Neural progenitor cell (in vitro differentiated cells): ENCODE data around the gene GALNTL6. TPM values are rescaled to one million over a fixed set of nuclear protein-coding genes. Genes with fewer than 3 reads are reported as not detected.

ENCODE experiments used
- DNase-seq: peaks from one replicate; pipeline ENCODE4 v3.0.0-alpha.2; 2016; ENCODE audit warnings: low spot score
- H2AFZ ChIP-seq: fragments of 200-600 bp; sonication (generic); replicated peaks from 2 replicates; pipeline ENCODE4 v1.6.1; 2016; ENCODE audit warnings: antibody characterized with exemption
- H3F3A ChIP-seq: fragments of 200-600 bp; sonication (generic); 2 replicates; pipeline ENCODE4 v1.6.1; 2016; ENCODE audit warnings: antibody characterized with exemption, low read depth
- H3K27ac ChIP-seq: fragments of 200-600 bp; sonication (generic); 2 replicates; pipeline ENCODE4 v1.5.1; 2016; ENCODE audit warnings: mild to moderate bottlenecking
- H3K27me3 ChIP-seq: fragments of 200-600 bp; sonication (generic); 2 replicates; pipeline ENCODE4 v1.6.1; 2016; ENCODE audit warnings: mild to moderate bottlenecking, moderate library complexity
- H3K36me3 ChIP-seq: fragments of 200-600 bp; sonication (generic); 2 replicates; pipeline ENCODE4 v1.5.1; 2016
- H3K4me1 ChIP-seq: fragments of 200-600 bp; sonication (generic); 2 replicates; pipeline ENCODE4 v1.6.1; 2016; ENCODE audit warnings: mixed run types
- H3K4me2 ChIP-seq: fragments of 200-600 bp; sonication (generic); 2 replicates; pipeline ENCODE4 v1.6.1; 2016
- H3K4me3 ChIP-seq: fragments of 200-600 bp; sonication (generic); 2 replicates; pipeline ENCODE4 v1.5.1; 2016
- H3K79me2 ChIP-seq: fragments of 200-600 bp; sonication (generic); 2 replicates; pipeline ENCODE4 v1.6.1; 2016; ENCODE audit warnings: low read depth
- H3K9ac ChIP-seq: fragments of 200-600 bp; sonication (generic); 2 replicates; pipeline ENCODE4 v1.6.1; 2016
- H3K9me3 ChIP-seq: fragments of 200-600 bp; sonication (generic); 2 replicates; pipeline ENCODE4 v1.5.1; 2016; ENCODE audit warnings: low read depth
- H4K20me1 ChIP-seq: fragments of 200-600 bp; sonication (generic); 2 replicates; pipeline ENCODE4 v1.6.1; 2016; ENCODE audit warnings: low read depth
- H3K27ac Mint-ChIP-seq: 3 replicates; pipeline ENCODE4 v1.8.0; 2021; ENCODE audit warnings: mixed read lengths
- H3K27me3 Mint-ChIP-seq: 2 replicates; pipeline ENCODE4 v1.8.0; 2022; ENCODE audit warnings: low read depth, mild to moderate bottlenecking, inconsistent platforms, moderate library complexity, mixed read lengths; ENCODE audit not compliant: insufficient read depth
- H3K36me3 Mint-ChIP-seq: 3 replicates; pipeline ENCODE4 v1.8.0; 2021; ENCODE audit warnings: mixed read lengths
- H3K4me1 Mint-ChIP-seq: 3 replicates; pipeline ENCODE4 v1.8.0; 2021; ENCODE audit warnings: mixed read lengths
- H3K4me3 Mint-ChIP-seq: 3 replicates; pipeline ENCODE4 v1.8.0; 2021; ENCODE audit warnings: mild to moderate bottlenecking, moderate library complexity, mixed read lengths
- H3K9me3 Mint-ChIP-seq: 3 replicates; pipeline ENCODE4 v1.8.0; 2020; ENCODE audit warnings: mixed read lengths
- CTCF ChIP-seq: fragments of 200-600 bp; sonication (generic); IDR thresholded peaks from 2 replicates; pipeline ENCODE4 v1.5.1; 2017; ENCODE audit warnings: antibody characterized with exemption, mild to moderate bottlenecking
- EZH2 ChIP-seq: fragments of 200-600 bp; sonication (generic); IDR thresholded peaks from 2 replicates; pipeline ENCODE4 v1.6.1; 2017; ENCODE audit warnings: antibody characterized with exemption, mild to moderate bottlenecking, moderate library complexity
- EZH2phosphoT487 ChIP-seq: fragments of 200-600 bp; sonication (generic); IDR thresholded peaks from 2 replicates; pipeline ENCODE4 v1.6.1; 2017; ENCODE audit warnings: antibody characterized with exemption
- total RNA-seq: library from RNA; depleted of rRNA; stranded (reverse); fragments of >200 nt; gene quantifications from 2 replicates; pipeline ENCODE4 v1.2.3, GENCODE V29; 2015; ENCODE audit warnings: low replicate concordance

The GALNTL6 gene
- total RNA-seq, 1 donor from 2014 or later: 0.15 TPM

GRCh38 chr4:172134521-172134920, 321.3 kb downstream of the GALNTL6 start:
- Histone ChIP-seq H3K36me3 (no peaks in the 10 kb centered on the region), H3K9me3 (no peaks in the 10 kb centered on the region), H3K4me2 (no peak overlapping the region), H3K4me1 (no peaks in the 10 kb centered on the region), H3K9ac (no peak overlapping the region), H3K27ac (no peak overlapping the region), H3K4me3 (no peak overlapping the region), H4K20me1 (no peaks in the 10 kb centered on the region), H3K27me3 (no peaks in the 10 kb centered on the region), H3F3A (no peaks in the 10 kb centered on the region), H2AFZ (peak overlapping the region; percentile 5), H3K79me2 (no peaks in the 10 kb centered on the region)
- Mint-ChIP-seq H3K36me3 (no peaks in the 10 kb centered on the region), H3K4me1 (no peaks in the 10 kb centered on the region), H3K4me3 (no peak overlapping the region), H3K9me3 (no peaks in the 10 kb centered on the region), H3K27ac (no peak overlapping the region), H3K27me3 (no peaks in the 10 kb centered on the region)
- DNase-seq: no peak
- TF ChIP-seq EZH2: no peak

- Histone ChIP-seq H3K27ac (no peak overlapping the region), H3K36me3 (no peaks in the 10 kb centered on the region), H2AFZ (no peak overlapping the region), H3K4me1 (no peaks in the 10 kb centered on the region), H3K4me2 (no peak overlapping the region), H3K9ac (no peak overlapping the region), H3K79me2 (no peaks in the 10 kb centered on the region), H3F3A (no peaks in the 10 kb centered on the region), H3K27me3 (no peaks in the 10 kb centered on the region), H3K4me3 (no peak overlapping the region), H4K20me1 (no peaks in the 10 kb centered on the region), H3K9me3 (no peaks in the 10 kb centered on the region)
- Mint-ChIP-seq H3K9me3 (no peaks in the 10 kb centered on the region), H3K4me3 (no peak overlapping the region), H3K36me3 (no peaks in the 10 kb centered on the region), H3K27me3 (no peaks in the 10 kb centered on the region), H3K27ac (no peak overlapping the region), H3K4me1 (no peaks in the 10 kb centered on the region)
- DNase-seq: no peak
- no peak for TF ChIP-seq EZH2phosphoT487
- no peak for TF ChIP-seq CTCF
Measured at GRCh38 chr4:172141025-172141424, 327.8 kb downstream of the GALNTL6 start.

- Histone ChIP-seq H4K20me1 (no peaks in the 10 kb centered on the region), H3K4me3 (no peak overlapping the region), H3K9ac (no peak overlapping the region), H3K36me3 (no peaks in the 10 kb centered on the region), H3K27ac (no peak overlapping the region), H3K27me3 (no peaks in the 10 kb centered on the region), H3K9me3 (no peaks in the 10 kb centered on the region), H2AFZ (no peak overlapping the region), H3K4me1 (no peaks in the 10 kb centered on the region), H3K79me2 (no peaks in the 10 kb centered on the region), H3F3A (no peaks in the 10 kb centered on the region), H3K4me2 (no peak overlapping the region)
- H3K36me3 Mint-ChIP-seq: no peaks in the 10 kb centered on the region
- no peak overlapping the region for H3K4me3 Mint-ChIP-seq
- TF ChIP-seq CTCF (no peak), EZH2 (no peak), EZH2phosphoT487 (no peak)
- H3K9me3 Mint-ChIP-seq: no peaks in the 10 kb centered on the region
- DNase-seq: no peak
- H3K27me3 Mint-ChIP-seq: no peaks in the 10 kb centered on the region
- H3K4me1 Mint-ChIP-seq: no peaks in the 10 kb centered on the region
- H3K27ac Mint-ChIP-seq: no peak overlapping the region
Measured at GRCh38 chr4:172142281-172142741, 329.1 kb downstream of the GALNTL6 start.

GRCh38 chr4:172143605-172144314, 330.6 kb downstream of the GALNTL6 start:
- TF ChIP-seq EZH2phosphoT487 (no peak), CTCF (no peak), EZH2 (no peak)
- no peaks in the 10 kb centered on the region for H3F3A ChIP-seq
- H3K9me3 Mint-ChIP-seq: no peaks in the 10 kb centered on the region
- no peak overlapping the region for H2AFZ ChIP-seq
- H4K20me1 ChIP-seq: no peaks in the 10 kb centered on the region
- no peak overlapping the region for H3K4me3 ChIP-seq
- H3K36me3 ChIP-seq: no peaks in the 10 kb centered on the region
- H3K27me3 ChIP-seq: no peaks in the 10 kb centered on the region
- no peaks in the 10 kb centered on the region for H3K79me2 ChIP-seq
- H3K4me2 ChIP-seq: no peak overlapping the region
- no peaks in the 10 kb centered on the region for H3K4me1 ChIP-seq
- H3K4me3 Mint-ChIP-seq: no peak overlapping the region
- H3K4me1 Mint-ChIP-seq: no peaks in the 10 kb centered on the region
- no peak overlapping the region for H3K9ac ChIP-seq
- H3K27ac Mint-ChIP-seq: no peak overlapping the region
- no peaks in the 10 kb centered on the region for H3K36me3 Mint-ChIP-seq
- H3K27me3 Mint-ChIP-seq: no peaks in the 10 kb centered on the region
- no peak for DNase-seq
- H3K9me3 ChIP-seq: no peaks in the 10 kb centered on the region
- no peak overlapping the region for H3K27ac ChIP-seq
